Glomerular visceral epithelial cell (primary cell): Measurements from ENCODE around the gene KRTAP12-4.
"Not testable (repeated sequence)": the region's sequence is repeated elsewhere in the genome, so short reads cannot be mapped to it uniquely, and the experiment has no call there.

Experiments used
- DNase-seq: peaks from one replicate; pipeline ENCODE4 v3.0.0-alpha.2; 2016; ENCODE audit errors: extremely low spot score

The KRTAP12-4 gene

GRCh38 chr21:44654576-44655175 lies at the start of gene KRTAP12-4:
TSS of gene KRTAP12-4 (minus strand) at chr21:44654659. CDS start at chr21:44654614, 45 bp downstream.
- DNase-seq, result no peak

GRCh38 chr21:44703731-44704635 lies 49.5 kb upstream of the KRTAP12-4 start:
- no peak for DNase-seq

GRCh38 chr21:44702973-44703730 lies 48.7 kb upstream of the KRTAP12-4 start:
- no peak for DNase-seq

- DNase-seq, result no peak
Observed at GRCh38 chr21:44702111-44702972, 47.9 kb upstream of the KRTAP12-4 start.

GRCh38 chr21:44701541-44701940 lies 47.1 kb upstream of the KRTAP12-4 start:
- no peak for DNase-seq

GRCh38 chr21:44701023-44701400 lies 46.6 kb upstream of the KRTAP12-4 start:
- DNase-seq, result no peak

GRCh38 chr21:44700101-44701022 lies 45.9 kb upstream of the KRTAP12-4 start:
- DNase-seq, result no peak

GRCh38 chr21:44699502-44700001 lies 45.1 kb upstream of the KRTAP12-4 start:
- DNase-seq, result no peak

- no peak for DNase-seq
Observed at GRCh38 chr21:44697811-44698734, 43.6 kb upstream of the KRTAP12-4 start.

- not testable (repeated sequence) for DNase-seq
Observed at GRCh38 chr21:44697172-44697810, 42.8 kb upstream of the KRTAP12-4 start, which contains the start of gene KRTAP10-12. TSS of gene KRTAP10-12 (plus strand) at chr21:44697172. CDS start at chr21:44697202, 30 bp downstream.

- no peak for DNase-seq
Observed at GRCh38 chr21:44696572-44696971, 42.1 kb upstream of the KRTAP12-4 start.

- no peak for DNase-seq
Observed at GRCh38 chr21:44695641-44696040, 41.2 kb upstream of the KRTAP12-4 start.

- DNase-seq, result no peak
Observed at GRCh38 chr21:44695184-44695583, 40.7 kb upstream of the KRTAP12-4 start.

GRCh38 chr21:44694776-44695175 lies 40.3 kb upstream of the KRTAP12-4 start:
- no peak for DNase-seq

GRCh38 chr21:44692798-44693512 lies 38.5 kb upstream of the KRTAP12-4 start:
- no peak for DNase-seq

- no peak for DNase-seq
Observed at GRCh38 chr21:44691686-44692085, 37.2 kb upstream of the KRTAP12-4 start.

GRCh38 chr21:44689740-44690139 lies 35.3 kb upstream of the KRTAP12-4 start:
- DNase-seq, result not testable (repeated sequence)

- DNase-seq, result no peak
Observed at GRCh38 chr21:44687671-44688070, 33.2 kb upstream of the KRTAP12-4 start.
